ENCODE measurements around the gene GNL3.

GRCh38 chr3:52730681-52731080, 44.8 kb downstream of the GNL3 start:
- TF ChIP-seq, protein P1, sequence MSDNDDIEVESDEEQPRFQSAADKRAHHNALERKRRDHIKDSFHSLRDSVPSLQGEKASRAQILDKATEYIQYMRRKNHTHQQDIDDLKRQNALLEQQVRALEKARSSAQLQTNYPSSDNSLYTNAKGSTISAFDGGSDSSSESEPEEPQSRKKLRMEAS (IDR thresholded peaks at IDR 0.05), result no peak
- TF ChIP-seq CTCF (IDR thresholded peaks at IDR 0.05; ENCODE audit: low read depth, low read length, missing input control) (no peak), SP1 (IDR thresholded peaks at IDR 0.05) (no peak), RAD21 (IDR thresholded peaks at IDR 0.05) (no peak), RXRA (IDR thresholded peaks at IDR 0.05) (no peak), JUND (IDR thresholded peaks at IDR 0.05) (no peak), EGR1 (IDR thresholded peaks at IDR 0.05; ENCODE audit: low read depth in 2 of 2) (no peak), ZBTB33 (IDR thresholded peaks at IDR 0.05) (no peak), TAF1 (conservative IDR thresholded peaks at IDR 0.05) (no peak), YY1 (IDR thresholded peaks at IDR 0.05) (no peak)
- TF ChIP-seq, protein P2, sequence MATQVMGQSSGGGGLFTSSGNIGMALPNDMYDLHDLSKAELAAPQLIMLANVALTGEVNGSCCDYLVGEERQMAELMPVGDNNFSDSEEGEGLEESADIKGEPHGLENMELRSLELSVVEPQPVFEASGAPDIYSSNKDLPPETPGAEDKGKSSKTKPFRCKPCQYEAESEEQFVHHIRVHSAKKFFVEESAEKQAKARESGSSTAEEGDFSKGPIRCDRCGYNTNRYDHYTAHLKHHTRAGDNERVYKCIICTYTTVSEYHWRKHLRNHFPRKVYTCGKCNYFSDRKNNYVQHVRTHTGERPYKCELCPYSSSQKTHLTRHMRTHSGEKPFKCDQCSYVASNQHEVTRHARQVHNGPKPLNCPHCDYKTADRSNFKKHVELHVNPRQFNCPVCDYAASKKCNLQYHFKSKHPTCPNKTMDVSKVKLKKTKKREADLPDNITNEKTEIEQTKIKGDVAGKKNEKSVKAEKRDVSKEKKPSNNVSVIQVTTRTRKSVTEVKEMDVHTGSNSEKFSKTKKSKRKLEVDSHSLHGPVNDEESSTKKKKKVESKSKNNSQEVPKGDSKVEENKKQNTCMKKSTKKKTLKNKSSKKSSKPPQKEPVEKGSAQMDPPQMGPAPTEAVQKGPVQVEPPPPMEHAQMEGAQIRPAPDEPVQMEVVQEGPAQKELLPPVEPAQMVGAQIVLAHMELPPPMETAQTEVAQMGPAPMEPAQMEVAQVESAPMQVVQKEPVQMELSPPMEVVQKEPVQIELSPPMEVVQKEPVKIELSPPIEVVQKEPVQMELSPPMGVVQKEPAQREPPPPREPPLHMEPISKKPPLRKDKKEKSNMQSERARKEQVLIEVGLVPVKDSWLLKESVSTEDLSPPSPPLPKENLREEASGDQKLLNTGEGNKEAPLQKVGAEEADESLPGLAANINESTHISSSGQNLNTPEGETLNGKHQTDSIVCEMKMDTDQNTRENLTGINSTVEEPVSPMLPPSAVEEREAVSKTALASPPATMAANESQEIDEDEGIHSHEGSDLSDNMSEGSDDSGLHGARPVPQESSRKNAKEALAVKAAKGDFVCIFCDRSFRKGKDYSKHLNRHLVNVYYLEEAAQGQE (IDR thresholded peaks at IDR 0.05), result no peak

All from liver (tissue), 3 donors.